ENCODE measurements around the gene DPYSL5.
"Not testable (repeated sequence)": the region's sequence is repeated elsewhere in the genome, so short reads cannot be mapped to it uniquely, and the experiment has no call there.

DPYSL5 gene

GRCh38 chr2:26875065-26875634 is 27.2 kb downstream of the DPYSL5 start:
- DNase-seq (ENCODE audit: low spot score), result no peak

- no peak for DNase-seq (ENCODE audit: low spot score)
These were observed 27.9 kb downstream of the DPYSL5 start for GRCh38 chr2:26875808-26876207.

- no peak for DNase-seq (ENCODE audit: low spot score)
These were observed 28.3 kb downstream of the DPYSL5 start for GRCh38 chr2:26876260-26876659.

- DNase-seq (ENCODE audit: low spot score), result no peak
These were observed 29.3 kb downstream of the DPYSL5 start for GRCh38 chr2:26877276-26877675.

GRCh38 chr2:26880161-26880560 is 32.2 kb downstream of the DPYSL5 start:
- DNase-seq (ENCODE audit: low spot score), result no peak

GRCh38 chr2:26880910-26881435 is 33.0 kb downstream of the DPYSL5 start:
- DNase-seq (ENCODE audit: low spot score), result no peak

- not testable (repeated sequence) for DNase-seq (ENCODE audit: low spot score)
These were observed 34.3 kb downstream of the DPYSL5 start for GRCh38 chr2:26882220-26882619.

- no peak for DNase-seq (ENCODE audit: low spot score)
These were observed 36.0 kb downstream of the DPYSL5 start for GRCh38 chr2:26883956-26884355.

- no peak for DNase-seq (ENCODE audit: low spot score)
These were observed 36.6 kb downstream of the DPYSL5 start for GRCh38 chr2:26884486-26884885.

- DNase-seq (ENCODE audit: low spot score), result no peak
These were observed 37.9 kb downstream of the DPYSL5 start for GRCh38 chr2:26885651-26886329.

- no peak for DNase-seq (ENCODE audit: low spot score)
These were observed 38.8 kb downstream of the DPYSL5 start for GRCh38 chr2:26886736-26887135.

GRCh38 chr2:26887151-26887550 is 39.2 kb downstream of the DPYSL5 start:
- peak; percentile 57 for DNase-seq (ENCODE audit: low spot score)

GRCh38 chr2:26889796-26890195 is 41.9 kb downstream of the DPYSL5 start:
- DNase-seq (ENCODE audit: low spot score), result no peak

- no peak for DNase-seq (ENCODE audit: low spot score)
These were observed 42.5 kb downstream of the DPYSL5 start for GRCh38 chr2:26890341-26891000.

- DNase-seq (ENCODE audit: low spot score), result no peak
These were observed 44.2 kb downstream of the DPYSL5 start for GRCh38 chr2:26892133-26892532.

GRCh38 chr2:26892922-26893524 is 45.1 kb downstream of the DPYSL5 start:
- no peak for DNase-seq (ENCODE audit: low spot score)

GRCh38 chr2:26894136-26894535 is 46.2 kb downstream of the DPYSL5 start:
- no peak for DNase-seq (ENCODE audit: low spot score)

- DNase-seq (ENCODE audit: low spot score), result no peak
These were observed 50.0 kb downstream of the DPYSL5 start for GRCh38 chr2:26897807-26898479.

- no peak for DNase-seq (ENCODE audit: low spot score)
These were observed 50.6 kb downstream of the DPYSL5 start for GRCh38 chr2:26898480-26899078.

- no peak for DNase-seq (ENCODE audit: low spot score)
These were observed 51.7 kb downstream of the DPYSL5 start for GRCh38 chr2:26899500-26900164.

GRCh38 chr2:26900831-26901321 is 52.9 kb downstream of the DPYSL5 start:
- no peak for DNase-seq (ENCODE audit: low spot score)
